NOMO-1 treated with dmso at 0.1 percent for 144 hours (cell line): ENCODE data around the gene RCVRN.

Experiments
- DNase-seq: peaks from one replicate; lab custom pipeline; 2025; ENCODE audit not compliant: unreplicated experiment; lab: John Stamatoyannopoulos, UW

RCVRN gene

DNA sequence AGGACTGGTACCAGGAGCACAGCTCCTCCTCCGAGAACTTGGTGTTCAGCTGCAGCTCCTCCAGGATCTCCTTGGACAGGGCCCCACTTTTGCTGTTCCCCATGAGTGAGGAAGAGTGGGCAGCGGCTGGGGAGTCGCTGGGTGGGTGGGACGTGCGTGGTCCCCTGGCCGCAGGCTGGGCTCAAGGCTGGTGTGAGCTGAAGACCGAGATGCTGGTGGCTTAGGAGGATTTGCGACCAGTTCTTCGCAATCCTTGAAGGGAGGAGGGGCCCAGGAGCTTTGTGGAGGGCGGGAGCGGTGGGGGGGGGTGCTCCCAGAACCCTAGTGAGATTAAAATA lies at the start of gene RCVRN:
TSS of gene RCVRN (minus strand) at position 194 of the 338 bp plus-strand sequence. CDS start at position 103, 91 bp downstream.
- DNase-seq = no peak

DNA sequence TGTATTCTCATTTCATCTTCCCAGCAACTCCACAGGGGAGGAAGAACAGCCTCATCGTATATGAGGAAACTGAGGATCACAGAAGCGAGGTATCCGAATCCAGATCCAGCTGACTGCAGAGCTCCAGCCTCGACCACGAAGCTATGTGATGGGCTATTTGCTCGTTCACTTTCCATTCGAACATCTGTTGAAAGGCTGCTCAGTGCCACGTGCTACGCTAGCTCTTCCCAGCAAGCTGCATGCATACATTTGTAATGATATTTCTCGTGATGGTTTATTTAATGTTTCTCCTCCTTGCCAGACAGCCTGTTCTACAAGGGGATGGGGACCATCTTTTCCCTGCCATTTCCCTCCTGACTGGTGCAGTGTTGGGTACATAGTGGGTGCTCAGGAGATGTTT lies 48.4 kb upstream of the RCVRN start:
- no peak for DNase-seq

DNA sequence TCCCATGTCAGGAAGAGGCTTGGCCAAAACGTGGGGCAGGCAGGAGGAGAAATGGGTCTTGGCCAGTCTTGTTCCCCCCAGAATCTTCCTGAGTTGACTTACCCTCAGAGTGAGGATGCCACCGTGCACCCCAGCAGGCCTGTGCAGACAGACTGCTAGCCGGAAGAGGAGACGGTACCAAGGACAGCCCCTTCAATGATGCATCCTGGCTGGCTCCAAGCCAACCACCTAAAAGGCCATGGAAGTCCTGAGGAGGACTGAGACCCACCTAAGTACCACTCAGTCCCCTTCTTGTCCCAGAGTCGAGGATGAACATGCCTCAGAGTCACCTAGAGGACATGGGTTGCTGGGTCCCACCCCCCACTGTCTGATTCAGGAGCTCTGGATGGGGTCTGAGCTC lies 46.7 kb upstream of the RCVRN start:
- no peak for DNase-seq

DNA sequence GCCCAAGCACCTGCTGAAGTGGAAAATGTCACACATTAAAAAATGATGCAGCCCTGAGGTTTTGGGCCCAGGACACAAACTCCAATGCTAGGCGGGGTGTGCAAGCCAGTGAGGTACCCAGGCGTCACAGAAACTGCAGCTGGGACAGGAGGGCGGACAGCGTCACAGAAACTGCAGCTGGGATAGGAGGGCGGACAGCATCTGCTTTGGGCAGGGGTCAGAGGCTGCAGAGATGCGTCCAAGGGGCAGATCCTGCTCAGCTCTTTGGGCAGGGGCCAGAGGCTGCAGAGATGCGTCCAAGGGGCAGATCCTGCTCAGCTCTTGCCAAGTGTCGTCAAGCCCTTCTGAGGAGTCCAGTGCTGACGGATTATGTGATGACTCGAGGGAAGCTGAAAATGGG lies 43.9 kb upstream of the RCVRN start:
- no peak for DNase-seq

DNA sequence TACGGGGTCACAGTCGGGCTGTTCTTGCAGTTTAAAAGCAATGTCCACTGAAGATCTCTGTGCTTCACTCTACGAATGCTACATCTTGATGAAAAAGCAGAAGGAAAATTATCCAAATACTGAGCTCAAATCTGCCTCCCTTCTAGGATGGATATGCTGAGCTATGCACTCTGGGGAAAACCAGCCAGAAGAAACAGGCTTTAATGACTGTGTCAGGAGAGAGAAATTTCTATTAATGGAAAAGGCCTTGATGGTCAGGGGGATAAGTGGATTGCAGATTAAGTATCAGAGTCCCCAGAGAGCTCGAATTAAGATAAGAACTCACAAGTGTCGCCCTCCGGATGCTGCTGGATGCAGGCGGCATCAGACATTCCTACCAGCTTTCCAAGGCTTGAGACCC lies 39.6 kb upstream of the RCVRN start:
- no peak for DNase-seq

DNA sequence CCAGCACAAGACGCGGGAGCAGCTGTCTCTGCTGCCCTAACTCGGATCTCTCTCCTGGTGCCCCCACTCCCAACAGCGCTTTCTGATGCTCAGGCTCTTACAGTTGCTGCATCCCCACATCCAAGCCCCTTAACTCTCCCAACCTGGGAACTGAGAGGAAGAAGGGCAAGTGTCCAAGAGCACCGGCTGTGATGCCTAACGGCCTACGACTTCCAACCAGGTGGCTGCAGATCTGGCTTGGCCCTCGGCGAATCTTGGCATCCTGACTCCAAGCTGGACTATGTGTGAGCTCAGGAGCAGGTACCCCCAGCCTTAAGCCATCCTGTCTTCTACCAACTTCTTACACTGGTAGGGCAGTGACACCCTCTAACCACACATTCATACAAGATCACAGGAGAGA lies 38.3 kb upstream of the RCVRN start:
- DNase-seq = no peak

DNA sequence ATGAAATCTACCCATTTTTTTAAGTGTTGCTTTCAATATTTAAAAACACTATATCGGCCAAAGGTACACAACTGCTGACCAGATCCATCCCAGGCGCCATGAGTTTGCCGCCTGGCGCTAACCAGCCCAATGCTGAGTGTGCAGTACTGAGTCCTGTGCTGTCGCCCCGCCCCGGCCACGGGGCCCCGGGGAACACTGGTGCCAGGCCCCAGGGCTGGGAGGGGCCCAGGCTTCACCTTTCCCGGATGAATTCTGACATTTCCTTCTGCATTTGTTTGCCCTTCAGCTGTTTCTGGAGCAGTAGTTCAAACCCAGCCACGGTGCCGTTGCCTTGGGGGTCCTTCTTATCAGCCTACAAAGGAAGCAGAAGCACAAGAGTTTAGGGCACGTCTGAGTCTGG lies 37.8 kb upstream of the RCVRN start:
- DNase-seq = no peak

DNA sequence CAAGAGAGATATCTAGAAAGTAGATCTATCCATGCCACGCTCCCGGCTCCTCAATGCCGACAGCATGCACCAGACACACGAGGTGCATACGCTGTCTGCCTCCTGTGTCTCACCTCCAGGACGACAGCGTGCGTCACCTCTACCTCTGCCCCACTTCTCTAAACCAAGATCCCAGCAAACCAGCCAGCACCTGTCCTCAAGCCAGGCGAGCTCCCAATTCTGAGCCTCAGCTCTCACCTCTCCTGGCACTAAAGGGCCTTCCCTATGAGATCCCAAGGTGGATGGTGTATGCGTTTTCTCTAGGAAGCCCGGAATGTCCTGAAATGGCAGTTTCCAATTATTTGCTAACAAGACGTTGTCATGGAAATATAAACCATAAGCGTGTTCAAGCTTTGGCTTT lies 36.2 kb upstream of the RCVRN start:
- no peak for DNase-seq

DNA sequence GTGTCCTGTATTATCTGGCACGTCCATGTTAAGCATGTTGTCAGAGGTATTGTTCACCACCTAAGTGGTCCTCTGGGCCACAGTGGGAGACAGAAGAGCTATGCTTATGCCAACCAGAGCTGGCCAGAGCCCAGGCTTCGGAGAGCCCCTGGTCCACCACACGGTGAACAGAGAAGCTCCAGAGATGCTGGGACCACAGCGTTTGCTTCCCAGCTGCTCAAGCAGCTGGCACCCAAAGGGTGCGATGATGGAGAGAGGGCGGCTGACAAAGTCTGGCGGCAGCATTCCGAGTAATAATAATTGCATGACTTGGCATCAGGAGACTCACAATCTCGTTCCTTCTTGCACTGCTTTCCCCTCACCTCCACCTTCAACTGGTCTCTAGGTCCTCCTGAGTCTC lies 35.8 kb upstream of the RCVRN start:
- no peak for DNase-seq

DNA sequence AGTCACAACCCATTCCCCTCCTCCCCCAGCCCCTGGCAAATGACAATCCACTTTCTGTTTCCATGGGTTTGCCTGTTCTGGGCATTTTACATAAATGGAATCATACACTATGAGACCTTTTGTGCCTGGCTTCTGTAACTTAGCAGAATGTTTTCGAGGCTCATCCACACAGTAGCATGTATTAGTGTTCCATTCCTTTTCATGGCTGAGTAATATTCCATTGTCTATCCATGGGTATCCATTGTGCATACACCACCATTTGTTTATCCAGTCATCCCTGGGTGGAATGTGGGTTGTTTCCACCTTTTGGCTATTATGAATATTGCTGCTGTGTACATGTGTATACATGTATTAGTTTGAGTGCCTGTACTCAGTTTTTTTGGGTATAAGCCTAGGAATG lies 33.7 kb upstream of the RCVRN start:
- no peak for DNase-seq

DNA sequence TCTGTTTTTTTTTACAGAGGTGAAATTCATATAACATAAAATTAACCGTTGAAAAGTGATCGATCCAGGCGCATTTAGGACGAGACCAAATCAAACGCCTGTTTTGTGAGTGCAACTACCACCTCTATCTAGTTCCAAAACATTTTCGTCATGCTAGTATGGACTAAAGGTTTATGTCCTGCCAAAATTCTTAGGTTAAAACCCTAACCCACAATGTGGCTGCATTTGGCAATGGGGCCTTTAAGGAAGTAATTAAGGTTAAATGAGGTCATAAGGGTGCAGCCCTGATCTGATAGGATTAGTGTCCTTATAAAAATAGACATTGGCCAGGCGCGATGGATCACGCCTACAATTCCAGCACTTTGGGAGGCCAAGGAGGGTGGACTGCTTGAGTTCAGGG lies 32.8 kb upstream of the RCVRN start:
- no peak for DNase-seq

DNA sequence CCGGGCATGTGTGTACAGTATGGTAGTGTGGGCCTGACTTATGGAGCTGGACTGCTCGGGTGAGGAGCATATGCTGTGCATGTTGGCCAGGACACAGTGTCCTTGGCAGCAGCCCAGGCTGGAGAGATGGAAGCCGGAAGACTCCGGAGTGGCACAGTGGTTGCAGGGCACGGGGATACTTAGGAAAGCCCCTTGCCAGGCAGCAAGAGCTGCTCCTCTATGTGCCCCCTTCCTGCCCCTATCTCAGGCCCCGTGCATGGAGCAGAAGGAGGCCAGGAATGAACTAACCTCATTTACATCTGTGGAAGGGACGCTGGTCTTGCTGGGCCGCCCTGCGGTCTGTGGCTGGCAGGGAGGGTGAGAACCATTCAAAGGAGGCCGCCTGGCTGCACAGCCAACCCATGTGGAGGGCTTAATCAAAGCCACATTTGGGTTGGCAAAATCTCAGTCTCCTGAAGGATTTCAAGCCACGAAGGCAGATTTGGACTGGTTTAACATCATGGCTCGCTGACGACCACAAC lies 32.2 kb upstream of the RCVRN start:
- DNase-seq = no peak

DNA sequence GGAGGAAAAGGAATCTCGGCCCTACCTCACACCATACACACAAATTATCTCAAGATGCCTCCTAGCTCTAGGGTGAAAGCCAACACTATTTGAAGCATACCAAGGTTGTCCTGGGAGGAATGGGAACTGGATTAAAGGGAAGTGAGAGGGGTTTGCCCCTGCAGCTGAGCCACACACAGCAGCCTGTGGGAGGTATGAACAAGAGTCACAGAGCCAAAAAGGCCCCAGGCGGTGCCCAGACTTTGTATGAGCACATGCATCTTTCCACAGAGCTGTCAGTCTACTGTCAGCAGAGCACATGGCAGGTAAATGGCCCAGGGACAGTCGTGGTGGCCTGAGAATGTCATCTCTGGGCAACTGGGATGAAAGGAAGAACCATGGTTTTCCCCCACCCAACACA lies 31.0 kb upstream of the RCVRN start:
- DNase-seq = no peak

DNA sequence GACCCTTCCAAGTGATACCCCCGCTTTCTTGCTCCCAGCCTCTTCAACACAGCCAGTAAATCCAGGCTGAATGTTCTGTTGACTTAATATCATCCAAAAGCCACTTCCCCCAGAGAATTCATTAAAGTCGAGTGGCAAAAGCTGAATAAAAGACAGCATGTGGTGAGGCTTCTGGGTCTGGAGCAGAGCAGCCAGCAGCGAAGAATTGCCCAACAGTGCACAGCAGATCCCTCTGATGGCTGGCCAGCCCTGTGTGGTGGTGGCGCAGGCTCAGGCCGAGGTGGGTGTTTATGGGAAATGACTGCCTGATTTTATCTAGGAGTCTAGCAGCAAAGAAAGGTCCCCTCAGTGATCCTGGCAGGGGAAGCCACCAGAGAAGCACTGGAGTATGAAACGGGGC lies 30.3 kb upstream of the RCVRN start:
- DNase-seq = no peak

DNA sequence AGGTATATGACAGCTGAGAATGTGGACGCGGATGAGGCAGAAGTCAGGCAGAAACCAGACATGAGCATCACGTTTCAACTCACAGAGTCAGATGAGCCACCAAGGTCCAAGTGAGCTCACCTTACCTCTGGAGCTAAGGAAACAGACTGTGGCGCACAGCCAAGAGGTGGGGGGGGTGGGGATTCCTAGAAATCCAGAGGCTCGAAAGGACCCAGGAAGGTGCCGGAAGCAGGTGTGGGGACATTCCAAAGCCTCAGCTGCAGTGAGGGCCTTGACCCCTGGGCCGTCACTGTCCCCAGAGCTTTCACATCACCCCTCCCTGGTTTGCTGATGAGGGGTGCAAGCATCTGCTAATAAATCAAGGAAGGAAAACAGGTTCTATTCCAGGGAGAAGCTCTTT lies 29.3 kb upstream of the RCVRN start:
- DNase-seq = no peak

DNA sequence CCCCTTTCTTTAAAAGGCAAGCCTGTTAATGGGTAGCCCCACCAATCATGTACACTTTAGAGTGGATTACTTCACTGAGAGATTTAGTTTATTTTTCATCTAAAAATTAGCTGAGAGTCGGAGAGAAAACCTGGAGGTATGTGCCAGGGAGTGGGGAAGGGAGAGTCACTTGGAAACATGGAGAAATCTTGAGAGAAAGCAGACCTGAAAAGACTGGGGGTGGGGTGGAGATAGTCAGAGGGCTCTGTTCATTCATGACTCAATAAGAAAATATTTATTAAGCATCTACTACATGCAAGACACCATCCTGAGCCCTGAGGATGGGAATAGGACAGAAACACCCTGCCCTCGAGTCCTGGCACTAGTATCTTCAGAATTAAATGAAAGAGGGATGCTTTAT lies 27.4 kb upstream of the RCVRN start:
- DNase-seq = no peak

DNA sequence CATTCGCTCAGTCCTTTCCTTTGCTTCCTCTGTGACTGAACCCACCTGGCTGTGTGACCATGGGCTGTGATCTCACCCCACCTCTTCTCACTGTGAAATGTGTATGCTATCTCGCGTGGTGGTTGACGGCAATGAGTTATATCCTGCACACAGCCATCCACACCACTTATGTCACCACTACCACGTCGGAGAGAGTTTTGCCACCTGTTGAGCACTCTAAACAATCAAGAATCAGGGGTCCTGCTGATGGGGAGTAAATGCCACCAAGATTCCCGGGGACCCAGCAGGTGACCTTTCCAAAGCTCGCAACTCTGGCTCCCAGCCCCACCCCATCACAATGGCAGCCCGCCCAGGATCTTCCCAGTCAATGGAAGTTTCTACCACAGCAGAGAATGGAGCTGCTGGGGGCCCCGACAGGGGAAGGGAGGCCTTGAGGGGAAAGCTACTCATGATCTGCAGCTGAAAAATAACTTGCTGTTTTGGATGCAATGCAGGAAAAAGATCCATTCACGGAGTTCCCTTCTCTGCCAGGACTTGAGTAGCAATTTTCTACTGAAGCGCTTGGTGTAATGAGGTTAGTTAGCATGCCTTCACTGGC lies 26.2 kb upstream of the RCVRN start:
- DNase-seq = no peak

DNA sequence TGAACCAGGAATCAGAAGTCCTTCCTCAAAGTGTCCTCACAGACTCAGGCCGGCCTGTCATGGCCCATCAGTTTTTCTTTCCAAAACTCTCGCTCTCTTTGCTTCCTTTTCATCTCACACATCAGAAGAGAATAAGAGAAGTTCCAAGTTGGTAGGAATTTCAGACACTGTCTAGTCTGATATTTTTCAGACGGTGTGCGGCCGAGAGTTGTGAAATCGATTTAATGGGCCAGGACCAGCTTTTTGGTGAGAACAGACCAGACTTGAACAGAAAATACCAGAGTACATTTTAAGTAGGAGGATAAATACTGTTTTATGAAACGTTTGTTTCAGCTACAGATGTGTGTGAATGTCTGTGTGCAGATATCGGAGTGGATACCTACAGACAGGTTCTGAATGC lies 24.8 kb upstream of the RCVRN start:
- DNase-seq = no peak

DNA sequence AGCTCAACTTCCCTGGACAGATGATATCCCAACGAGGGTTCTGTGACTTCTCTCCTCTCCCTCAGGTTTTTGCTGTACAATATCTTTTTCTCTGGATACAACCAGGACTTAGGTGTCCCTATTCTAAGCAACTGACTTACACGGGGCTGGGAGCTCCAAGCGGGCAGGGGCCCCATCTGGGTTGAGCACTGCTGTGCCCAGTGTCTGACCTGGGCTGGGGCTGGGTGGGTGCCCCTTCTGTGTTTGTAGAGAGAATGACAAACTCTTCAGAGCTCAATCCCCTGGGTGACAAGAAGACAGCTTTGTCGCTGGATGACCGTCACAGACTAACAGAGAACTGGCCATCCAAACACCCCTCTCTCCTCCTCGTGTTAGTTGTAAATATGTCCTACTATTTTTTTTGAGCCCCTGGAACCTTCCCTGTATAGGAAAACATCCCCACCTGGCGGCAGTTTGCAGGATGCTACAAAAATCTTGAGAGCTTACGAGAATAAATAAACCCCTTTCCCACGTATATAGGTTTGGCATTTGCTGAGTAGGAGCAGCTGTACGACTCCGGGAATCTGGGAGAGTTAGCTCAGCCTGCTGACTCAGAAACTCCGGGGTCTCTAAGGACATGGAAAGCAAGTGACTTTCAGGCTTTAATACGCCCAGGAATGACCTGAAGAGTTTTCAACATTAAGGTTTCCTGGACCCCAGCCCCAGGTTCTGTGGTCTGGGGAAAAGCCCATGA lies 23.7 kb upstream of the RCVRN start:
- no peak for DNase-seq

DNA sequence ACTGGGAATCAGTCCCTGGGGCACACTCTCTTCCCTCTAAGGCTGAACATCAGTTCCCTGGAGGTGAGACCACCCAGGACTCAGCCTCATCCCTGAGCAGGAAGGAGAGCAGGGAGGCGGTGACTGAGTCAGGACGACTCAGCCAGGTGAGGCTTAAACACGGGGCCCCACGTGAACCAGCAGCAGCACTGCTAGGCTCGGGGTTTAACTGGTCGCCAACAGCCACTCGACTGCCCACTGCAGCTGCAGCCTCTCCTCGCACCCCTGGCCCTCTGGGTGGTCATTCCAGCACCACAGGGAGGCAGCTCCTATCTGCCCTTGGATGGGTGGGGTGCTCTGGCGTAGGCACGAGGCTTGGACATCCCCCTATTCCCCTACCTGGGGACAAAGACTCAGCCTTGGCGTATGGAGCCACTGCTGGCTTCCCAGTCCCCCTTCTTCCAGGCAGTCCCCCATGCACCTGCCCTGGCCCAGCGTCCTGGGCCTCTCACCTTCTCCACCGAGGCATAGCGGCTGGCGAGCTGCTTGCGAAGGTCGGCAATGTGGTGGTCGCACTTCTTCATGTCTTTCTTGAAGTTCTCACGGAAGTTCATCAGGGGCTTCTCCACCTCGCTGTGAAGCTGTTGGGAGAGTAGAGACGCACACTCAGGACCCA lies 21.2 kb upstream of the RCVRN start:
- no peak for DNase-seq

DNA sequence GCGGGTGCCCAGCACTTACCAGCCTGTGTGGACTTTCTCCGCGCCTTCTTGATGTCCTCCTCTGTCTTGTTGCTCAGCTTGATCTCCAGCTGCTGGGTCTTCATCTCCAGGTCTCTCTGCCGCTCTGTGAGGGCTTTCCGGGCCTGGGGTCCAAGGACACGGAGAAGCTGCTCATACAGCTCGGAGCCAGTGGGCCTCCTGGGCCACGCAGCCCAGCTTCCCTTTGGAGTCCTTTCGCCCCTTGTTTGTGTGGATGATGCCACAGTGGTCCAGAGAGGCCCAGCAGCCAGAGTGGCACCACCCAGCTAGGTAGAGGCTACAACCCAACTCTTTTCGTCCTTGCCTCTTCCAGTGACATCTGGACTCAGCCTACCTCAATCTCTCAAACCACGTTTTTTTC lies 20.4 kb upstream of the RCVRN start:
- DNase-seq = no peak

DNA sequence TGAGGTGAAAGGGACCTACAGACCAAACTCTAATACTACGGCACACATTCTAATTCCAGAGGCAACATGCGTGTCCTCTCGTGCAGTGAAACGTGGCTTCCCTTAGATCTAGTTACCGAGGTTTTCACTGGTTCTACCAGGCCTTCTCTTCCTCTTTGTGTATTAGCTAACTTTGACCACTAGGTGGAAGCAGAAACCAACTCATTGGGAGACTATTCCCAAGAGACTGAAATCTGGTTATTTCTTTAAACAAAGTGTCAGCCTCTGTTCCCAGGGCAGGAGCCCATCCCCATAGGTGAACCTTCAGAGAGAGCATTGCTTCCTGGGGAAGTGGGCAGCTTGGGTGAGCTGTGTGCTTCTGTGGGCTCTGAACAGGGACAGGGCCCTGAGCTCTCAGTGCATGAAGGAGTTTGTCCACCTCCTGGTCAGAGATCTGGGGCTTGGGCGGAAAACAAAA lies 19.7 kb upstream of the RCVRN start:
- peak; percentile 24 for DNase-seq
